GM11168 (cell line): Measurements from ENCODE around the gene REPS1.
"Not testable (repeated sequence)": the region's sequence is repeated elsewhere in the genome, so short reads cannot be mapped to it uniquely, and the experiment has no call there.

Experiments
- in situ Hi-C: fragments of 300-500 bp; cut with MboI; formaldehyde crosslinking; loops from one replicate; pipeline ENCODE4 v1.12.0; 2022; ENCODE audit warnings: low sequenced_read_pairs; ENCODE audit not compliant: unreplicated experiment

Gene REPS1

GRCh38 chr6:139006477-139006876 lies 18.4 kb upstream of the REPS1 start:
- in situ Hi-C loops = no loop called here

GRCh38 chr6:139003751-139004150 lies 15.7 kb upstream of the REPS1 start:
- in situ Hi-C loops = no loop called here

GRCh38 chr6:138999949-139000725 lies 12.1 kb upstream of the REPS1 start:
- in situ Hi-C loops = no loop called here

- in situ Hi-C loops = no loop called here
Observed at GRCh38 chr6:138997136-138997535, 9.1 kb upstream of the REPS1 start.

GRCh38 chr6:138996524-138996923 lies 8.5 kb upstream of the REPS1 start:
- in situ Hi-C loops = no loop called here

DNA sequence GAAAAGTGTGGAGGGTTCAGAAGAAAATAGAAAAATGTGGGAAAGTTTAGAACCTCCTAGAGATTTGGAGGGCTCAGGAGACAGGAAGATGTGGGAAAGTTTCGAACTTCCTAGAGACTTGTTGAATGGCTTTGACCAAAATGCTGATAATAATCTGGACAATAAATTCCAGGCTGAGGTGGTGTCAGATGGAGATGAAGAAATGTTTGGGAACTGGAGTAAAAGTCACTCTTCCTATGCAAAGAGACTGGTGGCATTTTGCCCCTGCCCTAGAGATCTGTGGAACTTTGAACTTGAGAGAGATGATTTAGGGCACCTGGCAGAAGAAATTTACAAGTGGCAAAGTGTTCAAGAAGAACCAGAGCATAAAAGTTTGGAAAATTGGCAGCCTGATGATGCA lies 5.4 kb upstream of the REPS1 start:
- in situ Hi-C loops = not testable (repeated sequence)

GRCh38 chr6:138992965-138993364 lies 4.9 kb upstream of the REPS1 start:
- in situ Hi-C loops = not testable (repeated sequence)

- in situ Hi-C loops = no loop called here
Observed at GRCh38 chr6:138991206-138991605, 3.2 kb upstream of the REPS1 start.

GRCh38 chr6:138989098-138989983 lies 1.3 kb upstream of the REPS1 start:
- in situ Hi-C loops = loop anchor here (5.0 kb wide), 1 partner anchor 177 kb away; no protein-coding TSS in a partner anchor

GRCh38 chr6:138988469-138988834 lies 399 bp upstream of the REPS1 start:
- in situ Hi-C loops = loop anchor here (5.0 kb wide), 1 partner anchor 176 kb away; no protein-coding TSS in a partner anchor

GRCh38 chr6:138987080-138987642 lies 892 bp downstream of the REPS1 start:
- in situ Hi-C loops = loop anchor here (5.0 kb wide), 1 partner anchor 175 kb away; no protein-coding TSS in a partner anchor

DNA sequence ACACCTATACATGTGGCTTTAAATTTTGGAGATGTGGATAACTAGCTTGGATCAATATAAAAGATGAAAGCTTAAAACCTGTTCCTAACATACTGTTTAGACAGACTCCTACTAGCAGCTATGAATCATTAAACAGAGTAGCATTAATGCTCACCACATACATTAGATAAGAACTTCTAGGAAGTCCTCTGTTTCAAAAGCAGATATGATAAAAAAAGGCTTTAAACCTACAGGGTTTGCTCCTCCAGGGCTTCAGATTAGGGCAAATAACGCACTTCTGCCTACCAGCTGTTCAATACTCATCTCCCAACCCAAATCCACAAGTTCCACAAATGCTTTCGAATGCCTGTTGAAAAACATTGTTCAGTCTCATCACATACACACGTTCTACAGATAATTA lies 1.5 kb downstream of the REPS1 start:
- in situ Hi-C loops = loop anchor here (5.0 kb wide), 1 partner anchor 174 kb away; no protein-coding TSS in a partner anchor

DNA sequence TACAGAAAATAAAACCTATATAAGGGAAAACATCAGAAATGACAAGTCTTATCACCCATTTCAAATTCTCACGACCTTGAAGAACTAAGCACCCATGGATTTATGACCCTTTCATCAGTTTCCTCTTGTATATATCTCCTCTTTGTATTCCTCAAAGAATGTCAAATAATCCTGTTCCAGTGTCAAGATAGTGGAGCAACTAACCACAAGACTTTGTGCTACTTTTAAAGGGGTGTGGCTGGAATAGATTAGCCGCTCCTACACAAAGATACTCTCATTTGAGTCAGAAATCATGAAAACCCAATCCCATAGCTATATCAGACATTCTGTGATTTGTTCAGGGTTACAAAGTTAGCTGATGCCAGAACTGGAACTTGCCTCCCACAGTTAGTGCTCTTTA lies 6.6 kb downstream of the REPS1 start:
- in situ Hi-C loops = no loop called here

- in situ Hi-C loops = no loop called here
Observed at GRCh38 chr6:138979813-138980668, 8.0 kb downstream of the REPS1 start.

GRCh38 chr6:138979365-138979764 lies 8.7 kb downstream of the REPS1 start:
- in situ Hi-C loops = no loop called here

- in situ Hi-C loops = no loop called here
Observed at GRCh38 chr6:138978229-138978628, 9.8 kb downstream of the REPS1 start.

- in situ Hi-C loops = no loop called here
Observed at GRCh38 chr6:138977646-138978167, 10.3 kb downstream of the REPS1 start.

- in situ Hi-C loops = no loop called here
Observed at GRCh38 chr6:138977242-138977641, 10.8 kb downstream of the REPS1 start.

GRCh38 chr6:138975815-138976214 lies 12.2 kb downstream of the REPS1 start:
- in situ Hi-C loops = no loop called here
